DOHH2 (cell line): ENCODE results near the gene KCNH5.

ENCODE experiments used
- EZH2phosphoT487 ChIP-seq: fragments of 200-600 bp; sonication (generic); IDR thresholded peaks from 2 replicates; pipeline ENCODE4 v1.6.1; 2017; ENCODE audit warnings: borderline replicate concordance, mild to moderate bottlenecking, antibody characterized with exemption, low read length, moderate library complexity, mixed read lengths
- TF ChIP-seq, protein P1 (sequence below): fragments of 200-600 bp; sonication (generic); IDR thresholded peaks from one replicate; pipeline ENCODE4 v1.5.1; 2014; ENCODE audit warnings: antibody characterized with exemption, mild to moderate bottlenecking, low read depth, low read length; ENCODE audit not compliant: poor library complexity, severe bottlenecking

DNA sequence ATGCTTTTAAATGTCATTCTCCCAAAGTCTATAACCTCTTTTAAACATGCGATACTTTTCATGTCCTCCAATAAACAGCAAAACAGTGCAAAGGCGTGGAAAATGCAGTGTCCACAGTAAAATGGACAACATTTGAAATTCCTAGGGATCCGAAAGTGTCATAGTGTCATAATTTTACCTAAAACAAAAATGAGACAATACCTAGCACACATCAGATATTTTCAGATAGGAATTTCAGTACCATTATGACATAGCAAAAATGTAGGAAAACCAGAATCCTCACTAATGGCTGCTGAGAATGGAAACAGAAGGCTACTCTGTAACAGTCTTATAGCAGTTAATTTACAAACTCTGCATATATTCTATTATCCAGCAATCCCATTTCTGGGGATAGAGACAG, 33.1 kb downstream of the KCNH5 start:
- TF ChIP-seq, protein P1, sequence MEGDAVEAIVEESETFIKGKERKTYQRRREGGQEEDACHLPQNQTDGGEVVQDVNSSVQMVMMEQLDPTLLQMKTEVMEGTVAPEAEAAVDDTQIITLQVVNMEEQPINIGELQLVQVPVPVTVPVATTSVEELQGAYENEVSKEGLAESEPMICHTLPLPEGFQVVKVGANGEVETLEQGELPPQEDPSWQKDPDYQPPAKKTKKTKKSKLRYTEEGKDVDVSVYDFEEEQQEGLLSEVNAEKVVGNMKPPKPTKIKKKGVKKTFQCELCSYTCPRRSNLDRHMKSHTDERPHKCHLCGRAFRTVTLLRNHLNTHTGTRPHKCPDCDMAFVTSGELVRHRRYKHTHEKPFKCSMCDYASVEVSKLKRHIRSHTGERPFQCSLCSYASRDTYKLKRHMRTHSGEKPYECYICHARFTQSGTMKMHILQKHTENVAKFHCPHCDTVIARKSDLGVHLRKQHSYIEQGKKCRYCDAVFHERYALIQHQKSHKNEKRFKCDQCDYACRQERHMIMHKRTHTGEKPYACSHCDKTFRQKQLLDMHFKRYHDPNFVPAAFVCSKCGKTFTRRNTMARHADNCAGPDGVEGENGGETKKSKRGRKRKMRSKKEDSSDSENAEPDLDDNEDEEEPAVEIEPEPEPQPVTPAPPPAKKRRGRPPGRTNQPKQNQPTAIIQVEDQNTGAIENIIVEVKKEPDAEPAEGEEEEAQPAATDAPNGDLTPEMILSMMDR = no peak
- no peak for TF ChIP-seq EZH2phosphoT487
